GM12878 (cell line): Measurements from ENCODE around the gene C10orf88.

Experiments
- EP300 ChIP-seq, 2 experiments: fragments of 150-350 bp in 1 of 2; IDR thresholded peaks; 2 replicates each; pipeline ENCODE4 v1.6.1; 2011 to 2012; ENCODE audit warnings: low read depth in 2 of 2, low read length in 2 of 2, borderline replicate concordance in 1 of 2, improper control_type of control experiment in 1 of 2, inconsistent platforms in 1 of 2; ENCODE audit not compliant: control insufficient read depth in 1 of 2
- ESRRA ChIP-seq: IDR thresholded peaks from 2 replicates; pipeline ENCODE4 v1.6.1; 2012; ENCODE audit warnings: mild to moderate bottlenecking, low read length, improper control_type of control experiment
- EZH2 ChIP-seq: IDR thresholded peaks from 2 replicates; pipeline ENCODE4 v1.6.1; 2012; ENCODE audit warnings: low read depth, mild to moderate bottlenecking, control low read depth, inconsistent platforms, low read length, borderline replicate concordance; ENCODE audit not compliant: control insufficient read depth
- POLR2A ChIP-seq: IDR thresholded peaks from 2 replicates; pipeline ENCODE4 v1.6.1; 2011; ENCODE audit warnings: low read depth, mild to moderate bottlenecking, low read length
- POLR2AphosphoS5 ChIP-seq: IDR thresholded peaks from 2 replicates; pipeline ENCODE4 v1.6.1; 2011; ENCODE audit warnings: mild to moderate bottlenecking, low read length, inconsistent platforms
- RFX5 ChIP-seq: IDR thresholded peaks from 2 replicates; pipeline ENCODE4 v1.6.1; 2011; ENCODE audit warnings: low read depth, low read length, improper control_type of control experiment
- SP1 ChIP-seq: IDR thresholded peaks from one replicate; pipeline ENCODE4 v1.6.1; 2011; ENCODE audit warnings: low read depth, low read length
- TBL1XR1 ChIP-seq: IDR thresholded peaks from 2 replicates; pipeline ENCODE4 v1.6.1; 2012; ENCODE audit warnings: low read depth, low read length, improper control_type of control experiment
- TCF7 ChIP-seq: IDR thresholded peaks from 2 replicates; pipeline ENCODE4 v1.6.1; 2014; ENCODE audit warnings: antibody characterized with exemption, borderline replicate concordance

GRCh38 chr10:122931088-122931906 lies 22.7 kb downstream of the C10orf88 start:
- TF ChIP-seq POLR2A = no peak
- TF ChIP-seq RFX5 = no peak
- TF ChIP-seq EZH2 = no peak
- TF ChIP-seq POLR2AphosphoS5 = no peak
- TF ChIP-seq EP300 (IDR thresholded peaks at IDR 0.05; ENCODE audit: borderline replicate concordance in 1 of 2, control insufficient read depth in 1 of 2, low read depth in 2 of 2, low read length in 2 of 2) = no peak
- TF ChIP-seq ESRRA = no peak
- TF ChIP-seq SP1 = no peak
- TF ChIP-seq TBL1XR1 = no peak
- no peak for TF ChIP-seq TCF7
